RWPE2 (cell line): Measurements from ENCODE around the gene B4GALNT3.

Source experiments
- ATAC-seq: fragments of 200-7000 bp; cut with Tn5 transposase; 3 replicates; pipeline ENCODE4 v1.9.1; 2021; ENCODE audit warnings: low read depth
- DNase-seq: peaks from one replicate; pipeline ENCODE4 v3.0.0-alpha.2; 2020; ENCODE audit warnings: low spot score
- H3K27ac ChIP-seq: fragments of 450-650 bp; 2 replicates; pipeline ENCODE4 v1.5.1; 2017; ENCODE audit warnings: mild to moderate bottlenecking; ENCODE audit not compliant: poor library complexity, severe bottlenecking
- H3K27me3 ChIP-seq: fragments of 250-450 bp; sonication (Bioruptor Pico); 2 replicates; pipeline ENCODE4 v1.5.1; 2021; ENCODE audit warnings: mild to moderate bottlenecking, moderate library complexity; ENCODE audit not compliant: insufficient read depth, poor library complexity, severe bottlenecking
- H3K36me3 ChIP-seq: fragments of 250-450 bp; sonication (Bioruptor Pico); 2 replicates; pipeline ENCODE4 v1.5.1; 2020; ENCODE audit warnings: low read depth, mild to moderate bottlenecking, moderate library complexity
- H3K4me1 ChIP-seq: fragments of 250-450 bp; sonication (Bioruptor Pico); 2 replicates; pipeline ENCODE4 v1.5.1; 2021; ENCODE audit warnings: mild to moderate bottlenecking, moderate library complexity; ENCODE audit not compliant: insufficient read depth, poor library complexity, severe bottlenecking
- H3K4me3 ChIP-seq: fragments of 250-450 bp; sonication (Bioruptor Pico); 2 replicates; pipeline ENCODE4 v1.5.1; 2021; ENCODE audit warnings: mild to moderate bottlenecking, moderate library complexity; ENCODE audit not compliant: severe bottlenecking
- H3K9me3 ChIP-seq: fragments of 250-450 bp; sonication (Bioruptor Pico); 2 replicates; pipeline ENCODE4 v1.5.1; 2021; ENCODE audit warnings: mild to moderate bottlenecking, moderate library complexity; ENCODE audit not compliant: severe bottlenecking
- CTCF ChIP-seq: fragments of 450-650 bp; IDR thresholded peaks from one replicate; pipeline ENCODE4 v1.5.1; 2017; ENCODE audit warnings: mild to moderate bottlenecking, moderate library complexity; ENCODE audit not compliant: poor library complexity, severe bottlenecking

Gene B4GALNT3

GRCh38 chr12:586318-587071, 126.8 kb downstream of the B4GALNT3 start:
- H3K4me1 ChIP-seq: no peaks in the 10 kb centered on the region
- H3K9me3 ChIP-seq: no peaks in the 10 kb centered on the region
- no peak overlapping the region for H3K27ac ChIP-seq
- DNase-seq (no peak), ATAC-seq (no peak)
- H3K4me3 ChIP-seq: no peak overlapping the region
- H3K36me3 ChIP-seq: no peaks in the 10 kb centered on the region
- no peaks in the 10 kb centered on the region for H3K27me3 ChIP-seq
- no peak for TF ChIP-seq CTCF

GRCh38 chr12:587132-588023, 127.6 kb downstream of the B4GALNT3 start:
- Histone ChIP-seq H3K9me3 (no peaks in the 10 kb centered on the region), H3K27me3 (no peaks in the 10 kb centered on the region), H3K27ac (no peak overlapping the region), H3K36me3 (no peaks in the 10 kb centered on the region), H3K4me3 (no peak overlapping the region), H3K4me1 (no peaks in the 10 kb centered on the region)
- DNase-seq (no peak), ATAC-seq (no peak)
- no peak for TF ChIP-seq CTCF

- Histone ChIP-seq H3K27me3 (no peaks in the 10 kb centered on the region), H3K4me3 (no peak overlapping the region), H3K36me3 (no peaks in the 10 kb centered on the region), H3K27ac (no peak overlapping the region), H3K9me3 (no peaks in the 10 kb centered on the region), H3K4me1 (no peaks in the 10 kb centered on the region)
- no peak for DNase-seq
- TF ChIP-seq CTCF: no peak
- no peak for ATAC-seq
These were observed 128.2 kb downstream of the B4GALNT3 start for GRCh38 chr12:588024-588322.

- no peaks in the 10 kb centered on the region for H3K9me3 ChIP-seq
- no peaks in the 10 kb centered on the region for H3K4me1 ChIP-seq
- no peaks in the 10 kb centered on the region for H3K36me3 ChIP-seq
- no peak for ATAC-seq
- no peak for DNase-seq
- no peak overlapping the region for H3K4me3 ChIP-seq
- TF ChIP-seq CTCF: no peak
- H3K27me3 ChIP-seq: no peaks in the 10 kb centered on the region
- H3K27ac ChIP-seq: no peak overlapping the region
These were observed 128.9 kb downstream of the B4GALNT3 start for GRCh38 chr12:588646-589045.

- ATAC-seq (no peak), DNase-seq (no peak)
- no peaks in the 10 kb centered on the region for H3K36me3 ChIP-seq
- no peaks in the 10 kb centered on the region for H3K27me3 ChIP-seq
- no peak overlapping the region for H3K27ac ChIP-seq
- no peaks in the 10 kb centered on the region for H3K4me1 ChIP-seq
- TF ChIP-seq CTCF: no peak
- H3K9me3 ChIP-seq: no peaks in the 10 kb centered on the region
- no peak overlapping the region for H3K4me3 ChIP-seq
These were observed 130.5 kb downstream of the B4GALNT3 start for GRCh38 chr12:590206-590750.
